H1 (cell line): Measurements from ENCODE around the gene TAOK2. TPM values are rescaled to one million over a fixed set of nuclear protein-coding genes. Genes with fewer than 3 reads are reported as not detected.

Experiments used
- CTCF ChIA-PET: fragments of 300-600 bp; sonication (Branson Sonifier 250); formaldehyde crosslinking; loops from one replicate; lab custom pipeline; 2021; ENCODE audit not compliant: partially characterized antibody; lab: Charles Lee
- POLR2A ChIA-PET: fragments of 300-600 bp; sonication (Branson Sonifier 250); formaldehyde crosslinking; loops from one replicate; lab custom pipeline; 2021; ENCODE audit warnings: inconsistent platforms; ENCODE audit not compliant: partially characterized antibody; lab: Charles Lee
- DNase-seq, 2 experiments: peaks; one replicate each; pipeline versions ENCODE4 v3.0.0 to v3.0.0-alpha.2; 2010 to 2022; ENCODE audit warnings: low spot score in 2 of 2, low read depth in 1 of 2, mixed read lengths in 1 of 2
- FAIRE-seq: peaks from 2 replicates; lab custom pipeline; 2011; peaks lifted over from hg19 to GRCh38; lab: Jason Lieb, UNC
- H2AFZ ChIP-seq: 2 replicates; pipeline ENCODE4 v1.8.1; 2012; ENCODE audit warnings: low read length, inconsistent platforms
- H2AK5ac ChIP-seq: 2 replicates; pipeline ENCODE4 v1.6.1; 2013; ENCODE audit warnings: low read depth, low read length
- H2BK120ac ChIP-seq: replicated peaks from 2 replicates; pipeline ENCODE3; 2013; ENCODE audit warnings: low read depth, low read length, inconsistent platforms
- H2BK12ac ChIP-seq: 2 replicates; pipeline ENCODE4 v1.6.1; 2013; ENCODE audit warnings: low read depth, low read length
- H2BK15ac ChIP-seq: 2 replicates; pipeline ENCODE4 v1.6.1; 2013; ENCODE audit warnings: low read length
- H2BK20ac ChIP-seq: 2 replicates; pipeline ENCODE4 v1.6.1; 2013; ENCODE audit warnings: low read length
- H2BK5ac ChIP-seq: 2 replicates; pipeline ENCODE4 v1.6.1; 2013; ENCODE audit warnings: low read depth, low read length
- H3K14ac ChIP-seq: 2 replicates; pipeline ENCODE4 v1.6.1; 2013; ENCODE audit warnings: inconsistent platforms; ENCODE audit not compliant: insufficient read length
- H3K18ac ChIP-seq: 2 replicates; pipeline ENCODE4 v1.6.1; 2013; ENCODE audit warnings: low read length; ENCODE audit errors: extremely low read depth
- H3K23ac ChIP-seq: 2 replicates; pipeline ENCODE4 v1.6.1; 2013; ENCODE audit warnings: inconsistent platforms; ENCODE audit not compliant: insufficient read length
- H3K23me2 ChIP-seq: 2 replicates; pipeline ENCODE4 v1.6.1; 2013; ENCODE audit warnings: low read depth, low read length
- H3K27ac ChIP-seq: 2 replicates; pipeline ENCODE4 v1.6.1; 2011; ENCODE audit warnings: low read depth, low read length, inconsistent platforms
- H3K27me3 ChIP-seq, 4 experiments: replicated peaks in 1 of 4; 1 replicate in 1 of 4; 2 replicates in 3 of 4; pipeline versions ENCODE4 v1.6.1 to v1.8.1; 2011 to 2013; ENCODE audit warnings: low read length in 3 of 4, mild to moderate bottlenecking in 3 of 4, inconsistent platforms in 2 of 4, mixed read lengths in 2 of 4, moderate library complexity in 1 of 4; ENCODE audit not compliant: control insufficient read depth in 3 of 4, insufficient read depth in 3 of 4; ENCODE audit errors: extremely low read depth in 1 of 4
- H3K36me3 ChIP-seq, 4 experiments: 2 replicates each; pipeline versions ENCODE4 v1.6.1 to v1.8.1; 2011 to 2013; ENCODE audit warnings: mild to moderate bottlenecking in 4 of 4, low read length in 3 of 4, moderate library complexity in 2 of 4, control low read depth in 1 of 4, inconsistent platforms in 1 of 4; ENCODE audit not compliant: insufficient read depth in 4 of 4, control insufficient read depth in 2 of 4
- H3K4ac ChIP-seq: replicated peaks from 2 replicates; pipeline ENCODE3; 2013; ENCODE audit warnings: low read length, low read depth, mixed read lengths, inconsistent platforms; ENCODE audit not compliant: insufficient read length
- H3K4me1 ChIP-seq, 4 experiments: replicated peaks in 1 of 4; 1 replicate in 1 of 4; 2 replicates in 3 of 4; pipeline versions ENCODE4 v1.6.1 to v1.8.1; 2011 to 2013; ENCODE audit warnings: low read length in 3 of 4, inconsistent platforms in 2 of 4, mixed read lengths in 1 of 4; ENCODE audit not compliant: insufficient read depth in 4 of 4, control insufficient read depth in 3 of 4
- H3K4me2 ChIP-seq, 2 experiments: 2 replicates each; pipeline versions ENCODE4 v1.6.1 to v1.8.1; 2011 to 2013; ENCODE audit warnings: low read depth in 2 of 2, low read length in 2 of 2, control low read depth in 1 of 2, inconsistent platforms in 1 of 2, mild to moderate bottlenecking in 1 of 2; ENCODE audit not compliant: insufficient read depth in 1 of 2
- H3K4me3 ChIP-seq, 4 experiments: fragments of 200-600, 300-600 bp in 1 of 4; sonication (generic), shearing (Covaris generic), sonication (Bioruptor Twin) in 1 of 4; 2 replicates each; pipeline versions ENCODE4 v1.5.1 to v1.8.1; 2011 to 2016; ENCODE audit warnings: low read length in 4 of 4, low read depth in 3 of 4, control low read depth in 2 of 4, inconsistent platforms in 2 of 4, mild to moderate bottlenecking in 2 of 4, mixed read lengths in 1 of 4, moderate library complexity in 1 of 4; ENCODE audit not compliant: insufficient read depth in 2 of 4; ENCODE audit errors: extremely low read depth in 1 of 4
- H3K56ac ChIP-seq: replicated peaks from 2 replicates; pipeline ENCODE3; 2013; ENCODE audit warnings: low read depth, mild to moderate bottlenecking, mixed read lengths, low read length, inconsistent platforms; ENCODE audit not compliant: insufficient read length
- H3K79me1 ChIP-seq: 2 replicates; pipeline ENCODE4 v1.6.1; 2013; ENCODE audit warnings: low read depth, low read length, control low read depth
- H3K79me2 ChIP-seq, 2 experiments: 2 replicates each; pipeline versions ENCODE4 v1.6.1 to v1.8.1; 2012 to 2013; ENCODE audit warnings: low read length in 2 of 2, mild to moderate bottlenecking in 2 of 2, inconsistent platforms in 1 of 2; ENCODE audit not compliant: insufficient read depth in 2 of 2, control insufficient read depth in 1 of 2
- H3K9ac ChIP-seq, 4 experiments: replicated peaks in 1 of 4; 1 replicate in 1 of 4; 2 replicates in 3 of 4; pipeline versions ENCODE4 v1.6.1 to v1.8.1; 2011 to 2013; ENCODE audit warnings: low read depth in 3 of 4, low read length in 3 of 4, control low read depth in 2 of 4, mild to moderate bottlenecking in 2 of 4, moderate library complexity in 2 of 4, inconsistent platforms in 1 of 4; ENCODE audit errors: extremely low read depth in 1 of 4
- H3K9me3 ChIP-seq, 2 experiments: 2 replicates each; pipeline versions ENCODE4 v1.6.1 to v1.8.1; 2012 to 2013; ENCODE audit warnings: mild to moderate bottlenecking in 2 of 2, moderate library complexity in 2 of 2, control low read depth in 1 of 2, inconsistent platforms in 1 of 2, low read depth in 1 of 2, low read length in 1 of 2, mixed read lengths in 1 of 2; ENCODE audit not compliant: insufficient read depth in 2 of 2
- H4K20me1 ChIP-seq, 2 experiments: replicated peaks in 1 of 2; 2 replicates each; pipeline versions ENCODE3 to v1.8.1; 2011 to 2013; ENCODE audit warnings: inconsistent platforms in 2 of 2, low read length in 2 of 2, mild to moderate bottlenecking in 1 of 2; ENCODE audit not compliant: insufficient read depth in 2 of 2, control insufficient read depth in 1 of 2
- H4K5ac ChIP-seq: 2 replicates; pipeline ENCODE4 v1.6.1; 2013; ENCODE audit warnings: low read length, low read depth, mixed read lengths, inconsistent platforms; ENCODE audit not compliant: insufficient read length
- H4K8ac ChIP-seq: 2 replicates; pipeline ENCODE4 v1.8.0; 2013; ENCODE audit warnings: mild to moderate bottlenecking, moderate library complexity, low read length, inconsistent platforms; ENCODE audit not compliant: insufficient read depth; ENCODE audit errors: extremely low read depth
- H4K91ac ChIP-seq: replicated peaks from 2 replicates; pipeline ENCODE3; 2013; ENCODE audit warnings: low read length, mixed read lengths, inconsistent platforms; ENCODE audit not compliant: insufficient read length
- CBX5 ChIP-seq: fragments of 300-800, 300-1000 bp; sonication (generic); IDR thresholded peaks from 2 replicates; pipeline ENCODE4 v1.7.1; 2016; ENCODE audit warnings: antibody characterized with exemption, low read length, low read depth
- CTBP2 ChIP-seq: IDR thresholded peaks from 2 replicates; pipeline ENCODE4 v1.7.0; 2011; ENCODE audit warnings: borderline replicate concordance, mild to moderate bottlenecking, moderate library complexity, mixed read lengths, low read length; ENCODE audit not compliant: insufficient read depth, insufficient read length
- EGR1 ChIP-seq: IDR thresholded peaks from 2 replicates; pipeline ENCODE4 v1.6.1; 2011; ENCODE audit warnings: low read depth, low read length, borderline replicate concordance
- JUN ChIP-seq: IDR thresholded peaks from 2 replicates; pipeline ENCODE4 v1.6.1; 2011; ENCODE audit warnings: low read depth, mild to moderate bottlenecking, improper control_type of control experiment, low read length
- KDM5A ChIP-seq: fragments of 200-600 bp; IDR thresholded peaks from 2 replicates; pipeline ENCODE4 v1.7.1; 2012; ENCODE audit warnings: mild to moderate bottlenecking, low read length, inconsistent platforms, mixed read lengths
- MAX ChIP-seq: IDR thresholded peaks from 2 replicates; pipeline ENCODE4 v1.6.1; 2012; ENCODE audit warnings: inconsistent platforms
- POU5F1 ChIP-seq: IDR thresholded peaks from 2 replicates; pipeline ENCODE4 v1.6.1; 2011; ENCODE audit warnings: low read depth, mild to moderate bottlenecking, low read length, moderate library complexity
- RBBP5 ChIP-seq: IDR thresholded peaks from 2 replicates; pipeline ENCODE4 v1.7.1; 2012; ENCODE audit warnings: low read depth, mild to moderate bottlenecking, inconsistent platforms, low read length, moderate library complexity, borderline replicate concordance
- SIN3A ChIP-seq, 2 experiments: IDR thresholded peaks in 1 of 2; conservative IDR thresholded peaks in 1 of 2; 2 replicates each; pipeline ENCODE4 v1.6.1; 2011 to 2012; ENCODE audit warnings: low read length in 2 of 2, improper control_type of control experiment in 1 of 2, low read depth in 1 of 2, mild to moderate bottlenecking in 1 of 2
- SP1 ChIP-seq: IDR thresholded peaks from 2 replicates; pipeline ENCODE4 v1.6.1; 2011; ENCODE audit warnings: low read depth, low read length
- TCF12 ChIP-seq: IDR thresholded peaks from 2 replicates; pipeline ENCODE4 v1.6.1; 2011; ENCODE audit warnings: low read depth, mild to moderate bottlenecking, low read length
- WGBS, 2 experiments: shearing (Covaris generic) in 1 of 2; methylation state at CpG; one replicate each; pipeline versions ENCODE4 v1.1.6 to v1.1.7; 2013 to 2015; ENCODE audit warnings: low lambda C conversion rate in 2 of 2, mixed read lengths in 2 of 2, inconsistent platforms in 1 of 2, low coverage in 1 of 2, missing lambda C conversion rate in 1 of 2; ENCODE audit not compliant: insufficient replicate concordance in 2 of 2, insufficient coverage in 1 of 2, insufficient read length in 1 of 2; ENCODE audit errors: extremely low coverage in 1 of 2, missing lambda C conversion rate in 1 of 2; 5-methylcytosine and 5-hydroxymethylcytosine counted together
- polyA plus RNA-seq, 7 experiments: library from polyadenylated mRNA; depleted of rRNA in 3 of 7; stranded (reverse) in 5 of 7; unstranded in 2 of 7; fragments of >200 nt in 5 of 7; fragments of 200-250 nt in 2 of 7; gene quantifications; 1 replicate in 5 of 7; 2 replicates in 1 of 7; 4 replicates in 1 of 7; pipeline versions ENCODE4 v1.2.1 to v1.2.3, GENCODE V29; 2011 to 2013; ENCODE audit warnings: missing spikeins in 2 of 7, mixed read lengths in 2 of 7
- total RNA-seq: library from RNA; stranded (reverse); fragmentation: NEBNext Ultra II Directional; extraction: Animal tissue kit (Norgen Biotek cat#: 25700); gene quantifications from 2 replicates; pipeline ENCODE4 v1.2.1, GENCODE V29; 2021
- TF ChIP-seq, protein P1 (sequence below): IDR thresholded peaks from 2 replicates; pipeline ENCODE4 v1.6.1; 2012; ENCODE audit warnings: inconsistent platforms

The TAOK2 gene
- total and polyA plus RNA-seq, 2 of the 8 experiments (the other 6 are each of a cell fraction or from before 2014, with no cell fraction given): 13.5 to 32.6 TPM

GRCh38 chr16:30025156-30025555, 51.5 kb downstream of the TAOK2 start:
- WGBS, 2 experiments: 81% methylated on average over 12 of the region's 20 CpGs; no CpG with 5 or more reads in 1 of the 2 experiments
- ChIA-PET CTCF (interaction anchor here (1.1 to 1.3 kb wide), 2 partner anchors 20 to 73 kb away, joined by 3 to 6 read pairs; no protein-coding TSS in a partner anchor), POLR2A (interaction anchor here (0.7 to 1.2 kb wide), 2 partner anchors 17 to 24 kb away, joined by 3 to 4 read pairs; no protein-coding TSS in a partner anchor)
- no peak overlapping the region for H2BK12ac ChIP-seq
- no peak overlapping the region for H3K14ac ChIP-seq
- no peaks in the 10 kb centered on the region for H3K27me3 ChIP-seq
- no peak overlapping the region for H3K56ac ChIP-seq
- no peak overlapping the region for H2AFZ ChIP-seq
- peaks cover 0 to 17% (median 10%) of the 10 kb centered on the region in 4 experiments; a peak in 4 of 7 replicates for H3K4me1 ChIP-seq
- H4K5ac ChIP-seq: no peak overlapping the region
- H3K23me2 ChIP-seq: peaks cover 4% of the 10 kb centered on the region; the same call in 1 of the 2 replicates
- H3K4me2 ChIP-seq: no peak overlapping the region
- no peak overlapping the region for H3K23ac ChIP-seq
- FAIRE-seq: no peak
- H2AK5ac ChIP-seq: no peak overlapping the region
- peaks cover 12 to 16% of the 10 kb centered on the region in 2 experiments for H4K20me1 ChIP-seq
- no peak overlapping the region for H2BK5ac ChIP-seq
- DNase-seq: no peak
- no peak overlapping the region for H3K27ac ChIP-seq
- H3K18ac ChIP-seq: no peak overlapping the region
- H4K91ac ChIP-seq: no peak overlapping the region
- H3K4me3 ChIP-seq: no peak overlapping the region
- H4K8ac ChIP-seq: no peak overlapping the region
- no peaks in the 10 kb centered on the region for H3K9me3 ChIP-seq
- no peak overlapping the region for H2BK20ac ChIP-seq
- H3K4ac ChIP-seq: no peak overlapping the region
- H3K36me3 ChIP-seq: peaks cover 0 to 7% (median under 1%) of the 10 kb centered on the region in 4 experiments; a peak in 2 of 8 replicates
- H2BK15ac ChIP-seq: no peak overlapping the region
- H3K79me1 ChIP-seq: peaks cover 5% of the 10 kb centered on the region; the same call in 1 of the 2 replicates
- H3K79me2 ChIP-seq: no peaks in the 10 kb centered on the region
- no peak overlapping the region for H3K9ac ChIP-seq
- no peak overlapping the region for H2BK120ac ChIP-seq
- no peak for TF ChIP-seq POU5F1
- no peak for TF ChIP-seq CBX5
- no peak for TF ChIP-seq CTBP2
- no peak for TF ChIP-seq RBBP5
- TF ChIP-seq EGR1: no peak
- no peak for TF ChIP-seq SP1
- TF ChIP-seq MAX: no peak
- TF ChIP-seq SIN3A (conservative IDR thresholded peaks at IDR 0.05 in 1 of 2, IDR thresholded peaks at IDR 0.05 in 1 of 2; ENCODE audit: low read depth in 1 of 2, low read length in 2 of 2): no peak
- TF ChIP-seq JUN: no peak
- TF ChIP-seq KDM5A: no peak
- TF ChIP-seq TCF12: no peak
- TF ChIP-seq, protein P1, sequence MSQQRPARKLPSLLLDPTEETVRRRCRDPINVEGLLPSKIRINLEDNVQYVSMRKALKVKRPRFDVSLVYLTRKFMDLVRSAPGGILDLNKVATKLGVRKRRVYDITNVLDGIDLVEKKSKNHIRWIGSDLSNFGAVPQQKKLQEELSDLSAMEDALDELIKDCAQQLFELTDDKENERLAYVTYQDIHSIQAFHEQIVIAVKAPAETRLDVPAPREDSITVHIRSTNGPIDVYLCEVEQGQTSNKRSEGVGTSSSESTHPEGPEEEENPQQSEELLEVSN: no peak
